SK-N-MC (cell line): ENCODE measurements around the gene PWWP2B.

ENCODE experiments used
- DNase-seq: peaks from one replicate; pipeline ENCODE4 v3.0.0-alpha.2; 2011; ENCODE audit warnings: low read depth, low spot score
- H3K27ac ChIP-seq: fragments of 200-600 bp; sonication (generic); 2 replicates; pipeline ENCODE4 v1.5.1; 2016; ENCODE audit warnings: mixed run types
- H3K36me3 ChIP-seq: fragments of 200-600 bp; sonication (generic); 2 replicates; pipeline ENCODE4 v1.6.1; 2017; ENCODE audit warnings: antibody characterized with exemption, low read length, mixed read lengths; ENCODE audit not compliant: insufficient read depth
- H3K4me3 ChIP-seq: fragments of 200-600 bp; sonication (generic); 2 replicates; pipeline ENCODE4 v1.5.1; 2016
- H3K9ac ChIP-seq: fragments of 200-600 bp; sonication (generic); 2 replicates; pipeline ENCODE4 v1.8.0; 2017; ENCODE audit warnings: mixed run types, mixed read lengths; ENCODE audit not compliant: insufficient read length
- H3K9me3 ChIP-seq: fragments of 200-600 bp; sonication (generic); 2 replicates; pipeline ENCODE4 v1.6.1; 2017; ENCODE audit warnings: low read depth, mild to moderate bottlenecking, antibody characterized with exemption, low read length, moderate library complexity, mixed read lengths
- EZH2 ChIP-seq: fragments of 200-600 bp; sonication (generic); IDR thresholded peaks from one replicate; pipeline ENCODE4 v1.6.1; 2017; ENCODE audit warnings: antibody characterized with exemption
- FOXP2 ChIP-seq: optimal IDR thresholded peaks from 2 replicates; pipeline ENCODE3; 2011; ENCODE audit warnings: mild to moderate bottlenecking, moderate library complexity; ENCODE audit not compliant: insufficient read depth; ENCODE audit errors: extremely low read length, control extremely low read depth
- POLR2AphosphoS5 ChIP-seq: IDR thresholded peaks from 2 replicates; pipeline ENCODE4 v1.6.1; 2012; ENCODE audit warnings: mild to moderate bottlenecking, low read depth, low read length, borderline replicate concordance

Gene PWWP2B

GRCh38 chr10:132399117-132400035 is 2.4 kb downstream of the PWWP2B start:
- DNase-seq = no peak
- Histone ChIP-seq H3K9me3 (no peaks in the 10 kb centered on the region), H3K36me3 (no peaks in the 10 kb centered on the region), H3K9ac (no peak overlapping the region), H3K4me3 (no peak overlapping the region), H3K27ac (no peak overlapping the region)
- TF ChIP-seq FOXP2 (no peak), EZH2 (no peak), POLR2AphosphoS5 (no peak)

- DNase-seq = no peak
- no peaks in the 10 kb centered on the region for H3K9me3 ChIP-seq
- no peaks in the 10 kb centered on the region for H3K36me3 ChIP-seq
- no peak for TF ChIP-seq EZH2
- no peak for TF ChIP-seq FOXP2
- no peak for TF ChIP-seq POLR2AphosphoS5
- no peak overlapping the region for H3K9ac ChIP-seq
- no peak overlapping the region for H3K4me3 ChIP-seq
- no peak overlapping the region for H3K27ac ChIP-seq
Observed at GRCh38 chr10:132400041-132400546, 3.1 kb downstream of the PWWP2B start.

GRCh38 chr10:132400547-132401151 is 3.6 kb downstream of the PWWP2B start:
- Histone ChIP-seq H3K36me3 (no peaks in the 10 kb centered on the region), H3K4me3 (no peak overlapping the region), H3K9ac (no peak overlapping the region), H3K27ac (no peak overlapping the region), H3K9me3 (no peaks in the 10 kb centered on the region)
- TF ChIP-seq EZH2 (no peak), POLR2AphosphoS5 (no peak), FOXP2 (no peak)
- DNase-seq = no peak

GRCh38 chr10:132401401-132402118 is 4.6 kb downstream of the PWWP2B start:
- no peak overlapping the region for H3K9ac ChIP-seq
- no peak overlapping the region for H3K27ac ChIP-seq

GRCh38 chr10:132402781-132403241 is 5.8 kb downstream of the PWWP2B start:
- H3K9ac ChIP-seq = no peak overlapping the region
- TF ChIP-seq FOXP2 (no peak), POLR2AphosphoS5 (no peak)

More at GRCh38 chr10:132401401-132402118, 4.6 kb downstream of the PWWP2B start:
- no peak for DNase-seq
- Histone ChIP-seq H3K4me3 (no peak overlapping the region), H3K36me3 (no peaks in the 10 kb centered on the region; the same call in 1 of the 2 replicates), H3K9me3 (no peaks in the 10 kb centered on the region)
- TF ChIP-seq FOXP2 (no peak), EZH2 (no peak), POLR2AphosphoS5 (no peak)

GRCh38 chr10:132403511-132404168 is 6.6 kb downstream of the PWWP2B start:
- TF ChIP-seq POLR2AphosphoS5 = no peak
- TF ChIP-seq EZH2 = no peak
- no peak for TF ChIP-seq FOXP2
- no peak overlapping the region for H3K27ac ChIP-seq

More at GRCh38 chr10:132402781-132403241, 5.8 kb downstream of the PWWP2B start:
- Histone ChIP-seq H3K27ac (no peak overlapping the region), H3K4me3 (no peak overlapping the region), H3K36me3 (no peaks in the 10 kb centered on the region; the same call in 1 of the 2 replicates), H3K9me3 (no peaks in the 10 kb centered on the region)
- no peak for DNase-seq

GRCh38 chr10:132404169-132404880 is 7.3 kb downstream of the PWWP2B start:
- H3K36me3 ChIP-seq = no peaks in the 10 kb centered on the region; the same call in 1 of the 2 replicates
- no peak overlapping the region for H3K4me3 ChIP-seq
- TF ChIP-seq EZH2 (no peak), POLR2AphosphoS5 (no peak), FOXP2 (no peak)
- no peaks in the 10 kb centered on the region for H3K9me3 ChIP-seq
- no peak overlapping the region for H3K9ac ChIP-seq
- no peak for DNase-seq
- no peak overlapping the region for H3K27ac ChIP-seq

More at GRCh38 chr10:132403511-132404168, 6.6 kb downstream of the PWWP2B start:
- Histone ChIP-seq H3K4me3 (no peak overlapping the region), H3K9me3 (no peaks in the 10 kb centered on the region), H3K9ac (no peak overlapping the region), H3K36me3 (no peaks in the 10 kb centered on the region; the same call in 1 of the 2 replicates)
- no peak for DNase-seq
